Measurements from ENCODE around the gene PRSS22.

Gene PRSS22, protein sequence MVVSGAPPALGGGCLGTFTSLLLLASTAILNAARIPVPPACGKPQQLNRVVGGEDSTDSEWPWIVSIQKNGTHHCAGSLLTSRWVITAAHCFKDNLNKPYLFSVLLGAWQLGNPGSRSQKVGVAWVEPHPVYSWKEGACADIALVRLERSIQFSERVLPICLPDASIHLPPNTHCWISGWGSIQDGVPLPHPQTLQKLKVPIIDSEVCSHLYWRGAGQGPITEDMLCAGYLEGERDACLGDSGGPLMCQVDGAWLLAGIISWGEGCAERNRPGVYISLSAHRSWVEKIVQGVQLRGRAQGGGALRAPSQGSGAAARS

DNA sequence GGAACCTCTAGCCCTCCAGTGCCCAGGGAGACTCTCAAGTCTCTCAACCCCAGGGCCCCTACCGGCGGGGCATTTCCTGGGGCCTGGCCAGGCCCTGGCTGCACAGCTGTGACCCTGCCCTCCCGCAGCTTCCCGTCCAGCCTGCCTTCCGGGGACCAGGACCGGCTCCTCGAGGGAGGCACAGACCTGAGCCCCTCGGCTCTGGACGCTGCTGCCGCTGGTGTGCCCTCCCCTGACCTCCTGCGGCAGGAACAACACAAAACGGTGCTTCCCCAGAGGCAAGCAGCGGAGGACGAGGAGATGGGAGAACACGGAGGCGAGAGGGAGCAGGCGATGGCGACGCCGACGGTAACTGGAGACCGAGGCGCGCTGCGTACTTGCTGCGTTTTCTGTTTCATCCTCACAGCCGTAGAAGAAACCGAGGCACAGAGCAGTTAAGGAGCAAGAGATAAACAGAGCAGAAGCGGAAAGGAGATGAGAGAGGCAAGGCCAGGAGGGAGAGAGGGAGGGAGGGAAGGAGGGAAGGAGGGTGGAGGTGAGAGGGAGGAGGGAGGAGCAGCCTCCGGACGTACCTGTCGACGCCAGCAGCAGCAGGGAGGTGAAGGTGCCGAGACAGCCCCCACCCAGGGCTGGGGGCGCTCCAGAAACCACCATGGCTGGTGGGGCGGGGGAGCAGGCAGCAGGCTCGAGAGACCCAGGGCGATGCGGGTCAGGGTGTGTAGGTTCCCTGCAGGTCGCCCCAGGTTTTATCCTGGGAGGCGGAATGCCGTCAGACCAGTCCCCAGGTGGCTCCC, at the start of gene PRSS22:
PRSS22 (minus strand) TSS at position 720 of the 794 bp plus-strand sequence; CDS start at position 654, 66 bp downstream.
- DNase-seq: no peak

DNA sequence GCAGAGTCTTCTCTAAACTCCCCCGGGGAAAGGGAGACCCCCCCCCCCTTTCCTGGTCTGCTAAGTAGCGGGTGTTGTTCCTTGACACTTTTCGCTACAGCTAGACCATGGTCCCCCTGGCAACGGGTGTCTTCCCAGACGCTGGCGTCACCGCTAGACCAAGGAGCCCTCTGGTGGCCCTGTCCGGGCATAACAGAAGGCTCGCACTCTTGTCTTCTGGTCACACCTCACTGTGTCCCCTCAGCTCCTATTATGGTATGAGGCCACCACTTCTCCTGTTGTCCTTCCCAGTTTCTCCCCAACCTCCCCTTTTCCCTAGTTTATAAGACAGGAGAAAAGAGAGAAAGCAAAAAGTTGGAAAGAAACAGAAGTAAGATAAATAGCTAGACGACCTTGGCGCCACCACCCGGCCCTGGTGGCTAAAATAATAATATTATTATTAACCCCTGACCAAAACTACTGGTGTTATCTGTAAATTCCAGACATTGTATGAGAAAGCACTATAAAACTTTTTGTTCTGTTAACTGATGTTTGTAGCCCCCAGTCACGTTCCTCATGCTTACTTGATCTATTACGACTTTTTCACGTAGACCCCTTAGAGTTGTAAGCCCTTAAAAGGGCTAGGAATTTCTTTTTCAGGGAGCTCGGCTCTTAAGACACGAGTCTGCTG, 49.2 kb upstream of the PRSS22 start:
- DNase-seq: peak; percentile 56

DNA sequence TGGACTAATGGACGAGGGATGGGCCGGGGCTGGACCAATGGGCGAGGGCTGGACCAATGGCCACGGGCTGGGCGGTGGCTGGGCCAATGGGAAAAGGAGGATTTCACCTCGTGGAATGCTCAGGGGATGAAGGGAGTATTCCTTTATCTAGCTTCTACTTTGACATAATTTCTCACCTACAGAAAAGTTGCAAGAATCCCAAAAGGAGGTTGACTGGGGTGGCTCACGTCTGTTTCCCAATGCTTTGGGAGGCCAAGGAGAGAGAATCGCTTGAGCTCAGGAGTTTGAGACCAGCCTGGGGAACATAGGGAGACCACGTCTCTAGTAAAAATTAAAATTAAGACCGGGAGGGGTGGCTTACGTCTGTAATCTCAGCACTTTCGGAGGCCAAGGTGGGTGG, 48.0 kb upstream of the PRSS22 start:
- DNase-seq: no peak

DNA sequence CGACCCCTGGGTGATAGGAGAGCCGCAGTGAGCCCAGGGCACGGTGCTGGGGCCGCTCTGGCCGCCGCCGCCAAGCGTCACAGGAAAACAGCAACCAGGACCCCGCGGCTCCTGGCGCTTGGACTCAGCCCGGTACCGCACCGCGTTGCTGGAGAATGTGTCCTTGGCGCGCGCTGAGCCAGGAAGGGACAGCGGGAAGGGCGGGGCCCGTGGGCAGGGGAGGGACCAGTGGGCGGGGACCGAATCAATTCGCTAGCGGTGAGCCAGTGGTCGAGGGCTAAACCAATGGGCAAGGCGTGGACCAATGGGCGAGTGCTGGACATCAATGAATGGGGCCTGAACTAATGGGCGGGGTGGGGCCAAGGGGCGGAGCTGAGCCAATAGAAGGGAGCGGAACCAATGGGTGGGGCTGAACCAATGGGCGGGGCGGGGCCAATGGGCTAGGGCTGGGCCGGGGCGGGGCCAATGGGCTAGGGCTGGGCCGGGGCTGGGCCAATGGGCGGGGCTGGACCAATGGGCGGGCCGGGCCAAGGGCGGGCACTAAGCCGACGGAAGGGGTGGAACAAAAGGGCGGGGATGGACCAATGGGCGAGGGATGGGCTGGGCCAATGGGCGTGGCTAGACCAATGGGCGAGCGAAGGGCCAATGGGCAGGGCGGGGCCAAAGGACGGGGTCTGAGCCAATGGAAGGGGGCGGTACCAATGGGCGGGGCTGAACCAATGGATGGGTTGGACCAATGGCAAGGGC, 47.4 kb upstream of the PRSS22 start:
- DNase-seq: peak; percentile 94

DNA sequence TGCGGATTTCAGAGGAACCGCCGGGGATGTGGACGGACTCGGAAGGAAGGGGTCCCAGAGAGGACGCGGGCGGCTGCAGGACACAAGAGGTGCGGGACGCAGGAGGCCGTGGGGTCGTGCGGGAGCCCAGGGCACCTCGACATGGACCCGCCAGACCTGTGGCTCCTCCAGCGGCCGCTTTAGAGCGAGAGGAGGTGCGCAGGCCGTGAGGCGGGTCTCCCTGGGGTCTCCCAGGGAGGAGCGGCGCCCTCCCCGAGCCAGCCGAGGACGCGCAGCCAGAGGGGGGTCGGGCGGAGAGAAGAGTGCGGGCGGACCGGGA, 46.9 kb upstream of the PRSS22 start:
- no peak for DNase-seq

DNA sequence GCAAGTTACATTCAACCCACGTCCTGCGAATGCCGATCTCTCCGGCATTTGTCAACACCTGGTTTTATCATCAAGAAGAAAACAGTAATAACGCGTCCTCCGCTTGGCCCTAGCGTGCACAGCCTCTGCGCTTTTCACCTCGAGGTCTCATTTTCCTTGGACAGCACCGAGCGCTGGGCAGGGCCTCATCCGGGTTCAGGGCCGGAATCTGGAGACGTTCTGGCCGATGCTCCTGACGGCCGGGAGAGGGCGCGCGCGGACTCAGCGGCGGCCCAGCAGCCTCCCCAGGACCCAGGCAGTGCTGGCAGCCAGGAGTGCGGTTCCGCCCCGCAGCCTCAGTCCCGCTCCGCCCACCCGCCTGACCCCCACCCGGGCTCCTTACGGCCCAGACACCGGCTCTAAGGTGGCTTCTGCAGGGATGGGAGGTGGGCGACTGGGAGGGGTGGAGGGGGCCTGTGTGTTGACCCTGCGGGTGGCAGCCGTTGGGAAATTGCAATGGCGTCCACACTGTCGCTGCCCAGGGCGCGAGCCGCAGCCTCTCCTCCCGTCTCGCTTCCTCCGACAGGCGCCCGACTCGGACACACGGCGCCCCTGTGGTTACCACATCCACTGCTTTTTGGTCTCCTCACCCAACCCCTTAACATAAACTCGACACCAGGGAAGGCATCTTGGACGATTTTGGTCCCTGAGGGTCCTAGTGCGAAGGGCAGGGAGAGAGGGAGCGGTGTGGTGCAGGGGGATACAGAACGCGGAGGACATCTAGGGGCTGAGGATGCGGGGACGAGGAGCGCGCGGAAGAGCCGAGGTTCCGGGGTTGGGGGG, 46.3 kb upstream of the PRSS22 start:
- DNase-seq: peak; percentile 97

DNA sequence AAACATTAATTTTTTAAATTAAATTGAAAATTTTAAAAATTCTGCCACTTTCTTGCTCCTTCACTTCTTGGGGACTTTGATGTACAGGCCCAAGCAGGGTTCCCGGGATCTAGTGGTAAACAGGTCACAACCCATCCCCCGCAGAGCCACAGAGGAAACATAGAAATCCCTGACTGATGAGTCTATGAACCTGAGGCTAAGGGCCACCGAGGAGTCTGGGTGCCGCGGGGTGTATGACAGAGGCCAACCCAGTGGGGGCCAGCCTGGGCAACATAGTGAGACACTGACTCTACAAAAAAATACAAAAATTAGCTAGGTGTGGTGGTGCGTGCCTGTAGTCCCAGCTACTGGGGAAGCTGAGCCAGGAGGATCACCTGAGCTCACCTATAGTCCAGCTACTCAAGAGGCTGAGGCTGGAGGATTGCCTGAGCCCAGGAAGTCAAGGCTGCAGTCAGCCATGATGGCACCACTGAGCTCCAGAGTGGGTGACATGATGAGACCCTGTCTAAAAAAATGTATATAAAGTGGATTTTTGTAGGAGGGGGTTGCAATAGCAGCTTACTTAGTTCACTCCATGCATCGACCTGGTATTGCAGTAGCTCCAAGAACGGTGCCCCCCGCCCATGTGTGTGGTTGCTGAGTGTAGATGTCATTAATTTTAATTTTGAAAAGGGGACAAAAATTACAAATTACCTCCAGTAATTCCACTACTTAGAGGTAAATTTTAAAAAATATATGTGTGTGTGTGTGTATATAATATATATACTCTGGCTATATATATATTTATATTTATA, 44.6 kb upstream of the PRSS22 start:
- DNase-seq: no peak

DNA sequence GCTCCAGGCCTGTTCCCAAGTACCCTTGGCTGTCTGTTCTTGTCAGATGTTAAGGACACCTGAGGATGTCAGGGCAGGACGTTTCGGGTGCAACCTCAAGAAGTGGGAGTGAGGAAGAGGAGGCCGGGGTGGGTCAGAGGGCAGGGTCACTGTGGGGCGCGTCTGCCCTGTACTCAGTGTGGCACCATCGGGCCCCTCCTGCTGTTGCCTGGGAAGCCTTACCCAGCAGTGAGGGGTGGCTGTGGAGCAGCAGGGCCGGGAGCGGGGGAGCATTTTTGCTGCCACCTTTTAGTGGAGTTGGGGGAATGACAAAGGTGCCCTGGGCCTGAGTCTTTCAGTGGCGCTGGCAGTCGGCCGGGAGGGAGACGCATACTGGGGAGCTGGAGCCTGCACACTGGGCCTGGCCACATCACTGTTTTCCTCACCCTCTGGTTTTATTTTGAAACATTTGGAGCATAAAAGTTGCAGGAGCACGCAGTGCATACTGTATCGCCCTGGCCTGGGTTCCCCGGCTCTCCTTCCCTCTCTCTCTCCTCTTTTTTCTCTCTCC, 42.6 kb upstream of the PRSS22 start:
- no peak for DNase-seq

DNA sequence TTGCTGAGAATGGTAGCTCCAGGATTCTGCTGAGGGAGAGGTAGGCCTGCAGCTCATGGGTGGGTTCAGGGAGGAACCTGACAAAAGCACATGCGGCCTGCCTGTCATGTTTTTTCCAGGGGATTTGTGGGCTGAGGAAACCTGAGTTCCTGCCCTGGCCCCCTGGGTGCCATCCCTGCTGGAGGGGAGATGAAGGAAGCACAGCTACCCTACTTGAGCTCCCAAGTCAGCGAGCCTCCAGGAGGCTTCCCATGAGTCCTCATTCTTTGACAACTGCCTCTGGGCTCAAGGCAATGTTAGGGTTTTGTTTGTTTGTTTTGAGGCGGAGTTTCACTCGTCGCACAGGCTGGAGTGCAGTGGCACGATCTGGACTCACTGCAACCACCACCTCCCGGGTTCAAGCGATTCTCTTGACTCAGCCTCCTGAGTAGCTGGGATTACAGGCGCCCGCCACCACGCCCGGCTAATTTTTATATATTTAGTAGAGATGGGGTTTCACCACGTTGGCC, 41.6 kb upstream of the PRSS22 start:
- DNase-seq: no peak

DNA sequence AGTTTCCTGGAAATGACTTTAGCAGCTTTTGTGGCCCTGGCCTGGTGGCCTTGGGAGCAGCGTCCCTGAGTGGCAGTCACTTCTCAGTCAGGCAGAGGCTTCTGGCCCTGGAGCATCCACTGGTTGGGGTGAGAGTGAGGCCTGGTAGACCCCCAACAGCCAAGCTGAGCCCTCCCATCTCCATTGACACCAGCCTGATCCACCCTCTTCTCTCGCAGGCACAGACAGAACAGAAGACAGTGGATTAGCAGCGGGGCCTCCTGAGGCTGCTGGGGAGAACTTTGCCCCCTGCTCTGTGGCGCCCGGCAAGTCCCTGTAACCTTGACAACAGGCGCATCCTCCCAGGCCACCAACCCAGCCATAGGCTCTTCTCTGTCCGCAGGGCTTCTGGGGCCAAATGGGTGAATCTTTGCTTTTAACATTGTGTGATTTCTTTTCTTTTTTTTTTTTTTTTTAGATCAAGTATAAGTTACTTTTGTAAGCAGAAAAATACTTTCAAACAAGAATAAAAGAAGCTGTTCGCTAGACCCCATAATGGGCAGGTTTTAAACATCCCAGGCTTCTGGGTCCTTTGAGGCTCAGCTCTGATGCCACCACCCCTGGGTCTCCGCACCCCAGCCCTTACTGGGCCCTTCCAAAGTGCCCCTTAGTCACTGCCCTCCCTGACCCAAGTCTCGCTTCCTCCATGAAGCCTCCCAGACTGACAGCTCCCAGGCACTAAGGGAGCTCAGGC, 41.0 kb upstream of the PRSS22 start:
- DNase-seq: no peak

DNA sequence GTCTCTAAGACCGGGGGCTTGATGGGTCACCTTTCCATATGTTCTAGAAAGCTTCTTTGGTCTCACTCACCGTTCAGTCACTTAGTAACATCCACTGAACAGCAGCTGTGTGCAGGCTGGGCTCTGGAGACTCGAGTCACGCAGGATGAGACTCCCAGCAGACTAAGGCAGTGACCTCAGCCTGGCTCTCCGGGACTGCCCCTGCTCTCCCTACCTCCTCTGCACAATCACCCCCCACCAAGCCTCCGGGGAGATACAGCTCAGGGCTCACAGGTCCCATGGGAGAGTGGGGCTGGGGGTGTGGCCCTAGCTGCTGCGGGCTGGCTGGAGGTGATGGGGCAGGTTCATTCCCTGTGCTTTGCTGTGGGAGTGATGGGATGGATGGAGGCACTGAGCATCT, 39.1 kb upstream of the PRSS22 start:
- no peak for DNase-seq

DNA sequence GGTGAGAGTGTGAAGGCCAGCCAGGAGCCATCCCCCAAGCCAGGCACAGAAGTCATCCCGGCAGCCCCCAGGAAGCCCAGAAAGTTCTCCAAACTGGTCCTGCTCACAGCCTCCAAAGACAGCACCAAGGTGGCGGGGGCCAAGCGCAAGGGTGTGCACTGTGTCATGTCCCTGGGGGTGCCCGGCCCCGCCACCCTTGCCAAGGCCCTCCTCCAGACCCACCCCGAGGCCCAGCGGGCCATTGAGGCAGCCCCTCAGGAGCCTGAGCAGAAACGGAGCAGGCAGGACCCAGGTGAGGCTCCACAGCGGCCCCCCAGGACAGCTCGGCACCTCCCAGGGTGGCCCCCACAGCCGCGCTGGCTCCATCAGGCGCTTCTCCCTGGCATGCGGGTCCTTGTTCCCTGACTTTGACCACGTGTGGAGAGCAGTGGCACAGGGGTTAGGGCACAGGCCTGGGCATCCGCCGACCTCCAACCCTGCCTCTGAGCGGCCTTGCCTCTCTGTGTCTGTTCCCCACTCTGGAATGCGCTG, 38.6 kb upstream of the PRSS22 start:
- no peak for DNase-seq

DNA sequence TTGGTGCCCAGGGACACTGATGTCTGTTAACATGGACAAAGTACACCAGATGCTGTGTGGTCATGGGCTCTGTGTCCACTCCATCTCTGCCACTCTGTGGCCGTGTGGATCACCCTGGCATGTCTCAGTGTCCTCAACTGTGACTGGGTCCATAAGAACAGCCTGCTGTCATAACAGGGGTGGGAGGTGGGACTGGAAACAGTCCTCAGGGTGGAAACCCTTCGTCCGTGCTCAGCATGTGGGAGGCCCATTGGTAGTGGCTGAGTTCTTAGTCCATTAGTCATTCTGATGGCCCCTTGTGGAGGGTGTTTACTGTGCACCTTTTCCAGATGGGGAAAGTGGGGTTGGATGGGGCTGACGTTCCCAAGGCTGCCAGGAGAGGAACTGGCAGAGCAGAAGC, 37.8 kb upstream of the PRSS22 start:
- DNase-seq: no peak

DNA sequence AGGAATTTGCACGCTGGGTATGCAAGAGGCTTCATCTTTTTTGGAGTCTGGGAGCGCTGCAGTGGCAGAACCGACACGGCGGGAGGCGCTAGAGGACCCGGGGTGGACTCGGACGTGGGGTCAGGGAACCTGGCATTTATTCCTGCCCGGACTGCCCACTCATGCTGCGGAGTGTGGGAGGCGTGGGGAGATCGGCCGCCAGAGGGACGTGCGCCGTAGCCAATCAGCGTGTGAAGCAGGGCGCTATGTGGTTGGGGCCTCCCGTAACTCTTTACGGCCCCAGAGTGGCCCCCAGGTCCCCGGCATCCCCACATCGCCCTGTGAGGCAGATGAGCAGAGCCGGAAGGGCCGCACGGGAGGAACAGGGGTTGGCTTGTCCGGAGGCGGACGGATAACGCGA, 36.3 kb upstream of the PRSS22 start:
- DNase-seq: no peak

DNA sequence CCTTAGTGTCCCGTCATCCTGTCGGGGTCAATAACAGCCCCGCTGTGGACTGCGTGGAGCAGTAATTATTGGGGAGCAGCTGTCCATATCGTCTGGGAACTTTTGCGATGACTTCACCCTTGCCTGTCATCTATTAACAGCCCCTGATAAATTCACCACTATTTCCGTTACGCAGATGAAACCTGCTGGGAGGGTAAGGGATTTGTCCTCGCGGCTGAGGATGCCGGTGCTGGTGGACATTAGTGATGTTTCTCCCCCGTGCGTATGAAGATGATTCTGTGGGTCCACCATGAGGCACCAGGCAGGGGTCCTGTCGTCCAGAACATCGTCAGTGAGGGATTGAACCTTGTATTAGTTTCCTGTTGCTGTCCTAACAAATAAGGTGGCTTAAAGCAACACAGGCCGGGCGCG, 26.1 kb upstream of the PRSS22 start:
- no peak for DNase-seq

DNA sequence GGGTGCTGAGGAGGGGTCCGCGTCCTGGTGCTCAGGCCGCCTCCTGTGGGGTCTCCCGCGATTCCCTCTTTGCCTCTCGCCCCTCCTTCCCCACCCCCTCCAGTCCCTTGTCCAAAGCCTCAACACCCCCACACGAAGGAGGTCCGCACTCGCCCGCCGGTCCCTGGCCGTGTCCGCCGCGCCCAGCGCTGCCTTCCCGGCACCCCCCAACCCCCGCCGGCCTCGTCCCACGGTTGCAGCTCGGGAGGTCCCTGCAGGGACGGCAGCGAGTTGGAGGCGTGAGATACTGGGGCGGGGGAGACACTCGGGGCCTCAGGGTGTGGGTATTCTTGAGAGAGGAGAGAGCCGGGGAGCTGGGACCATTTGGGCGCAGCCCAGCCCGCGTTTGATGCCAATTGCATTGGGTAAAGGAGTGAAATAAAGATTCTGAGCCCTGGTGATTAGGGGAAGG, 25.5 kb upstream of the PRSS22 start:
- no peak for DNase-seq

DNA sequence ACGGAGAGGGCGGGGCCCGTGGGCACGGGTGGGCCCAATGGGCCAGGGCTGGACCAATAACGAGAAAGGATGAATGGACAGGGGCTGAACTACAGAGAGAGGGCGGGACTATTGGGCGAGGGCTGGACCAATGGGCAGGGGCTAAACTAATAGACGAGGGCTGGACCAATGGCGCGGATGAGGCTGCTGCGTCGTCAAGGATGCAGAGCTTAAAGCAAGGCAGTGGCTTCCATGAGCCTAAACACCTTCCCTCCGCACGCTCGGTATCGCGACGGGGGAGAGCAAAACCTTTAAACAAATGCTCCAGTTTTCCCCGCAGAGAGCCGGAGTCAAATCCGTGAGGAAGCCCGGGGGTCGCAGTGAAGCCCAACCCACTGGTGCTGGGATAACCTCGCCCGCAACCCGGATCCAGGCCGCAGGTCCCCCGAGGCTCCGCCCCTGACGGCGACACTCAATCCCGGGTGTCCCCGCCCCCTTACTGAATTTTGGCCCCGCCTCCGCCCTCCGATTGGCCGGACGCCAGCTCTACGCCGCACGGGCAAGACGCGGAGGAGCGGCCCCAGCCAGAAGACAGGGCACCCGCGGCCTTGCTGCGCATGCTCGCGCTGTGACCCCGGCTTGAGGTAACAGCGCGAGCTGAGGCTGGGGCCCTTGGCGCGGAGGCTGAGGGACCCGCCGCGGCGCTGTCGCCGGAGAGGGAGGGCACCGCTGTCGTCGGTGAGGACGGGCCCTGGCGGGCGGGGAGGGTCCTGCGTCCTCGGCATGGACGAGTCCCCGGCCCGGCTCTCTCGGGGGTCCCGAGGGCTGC, 24.9 kb upstream of the PRSS22 start, which contains the start of gene FLYWCH2:
FLYWCH2 (plus strand) TSS at position 566 of the 808 bp plus-strand sequence. CDS start 13,235 bp downstream, outside the sequence.
- DNase-seq: peak; percentile 100

DNA sequence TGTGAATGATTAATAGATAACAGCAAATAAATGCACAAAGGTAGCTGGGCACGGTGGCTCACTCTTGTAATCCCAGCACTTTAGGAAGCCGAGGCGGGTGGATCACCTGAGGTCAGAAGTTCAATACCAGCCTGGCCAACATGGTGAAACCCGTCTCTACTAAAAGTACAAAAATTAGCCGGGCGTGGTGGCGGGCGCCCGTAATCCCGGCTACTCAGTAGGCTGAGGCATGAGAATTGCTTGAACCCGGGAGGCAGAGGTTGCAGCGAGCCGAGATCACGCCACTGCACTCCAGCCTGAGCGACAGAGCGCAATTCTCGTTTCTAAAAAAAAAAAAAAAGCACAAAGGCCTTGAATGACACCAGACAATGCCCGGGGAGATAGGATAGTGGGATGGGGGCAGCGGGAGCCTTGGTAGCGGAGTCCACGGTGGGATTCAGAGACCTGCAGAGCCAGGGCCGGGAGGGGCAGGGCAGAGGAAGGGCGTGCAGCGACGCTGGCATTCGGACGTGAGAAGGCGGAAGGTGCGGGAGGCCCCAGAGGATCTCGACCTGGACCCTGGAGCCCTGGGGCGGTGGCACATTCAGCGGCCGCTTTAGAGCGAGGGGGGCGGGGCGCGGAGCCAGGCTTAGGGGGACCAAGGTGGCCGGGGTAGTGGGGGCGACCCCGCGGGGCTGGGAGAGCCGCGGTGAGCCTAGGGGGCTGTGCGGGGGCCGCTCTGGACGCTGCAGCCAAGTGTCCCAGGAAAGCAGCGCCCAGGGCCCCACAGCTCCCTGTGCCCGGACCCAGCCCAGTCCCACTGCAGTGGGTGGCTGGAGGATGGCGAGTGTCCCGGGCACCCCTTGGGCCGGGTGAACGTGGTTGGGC, 24.0 kb upstream of the PRSS22 start:
- peak; percentile 66 for DNase-seq

Data from retina (tissue), 1 donor.